GM23338 (cell line): ENCODE results near the gene DOCK11. TPM values are rescaled to one million over a fixed set of nuclear protein-coding genes. Genes with fewer than 3 reads are reported as not detected.

Experiments
- ATAC-seq: fragments of 200-7000 bp; cut with Tn5 transposase; 3 replicates; pipeline ENCODE4 v1.9.1; 2020
- DNase-seq: peaks from one replicate; pipeline ENCODE4 v3.0.0-alpha.2; 2015; ENCODE audit warnings: low spot score
- H2AFZ ChIP-seq: fragments of 200-600 bp; sonication (generic); 2 replicates; pipeline ENCODE4 v1.8.0; 2016; ENCODE audit warnings: antibody characterized with exemption, mild to moderate bottlenecking, moderate library complexity
- H3F3A ChIP-seq: fragments of 200-600 bp; sonication (generic); replicated peaks from 2 replicates; pipeline ENCODE4 v1.8.0; 2017; ENCODE audit warnings: antibody characterized with exemption, mixed run types, low read depth
- H3K27ac ChIP-seq: fragments of 200-600 bp; sonication (generic); 2 replicates; pipeline ENCODE4 v1.6.1; 2016; ENCODE audit warnings: low read depth
- H3K27me3 ChIP-seq: fragments of 200-600 bp; sonication (generic); 2 replicates; pipeline ENCODE4 v1.8.0; 2016; ENCODE audit warnings: mild to moderate bottlenecking, mixed run types, moderate library complexity; ENCODE audit not compliant: insufficient read depth
- H3K36me3 ChIP-seq: fragments of 200-600 bp; sonication (generic); 2 replicates; pipeline ENCODE4 v1.8.0; 2016; ENCODE audit warnings: mild to moderate bottlenecking; ENCODE audit not compliant: insufficient read depth
- H3K4me1 ChIP-seq: fragments of 200-600 bp; sonication (generic); 2 replicates; pipeline ENCODE4 v1.8.0; 2016; ENCODE audit warnings: mild to moderate bottlenecking, moderate library complexity; ENCODE audit not compliant: insufficient read depth
- H3K4me2 ChIP-seq: fragments of 200-600 bp; sonication (generic); 2 replicates; pipeline ENCODE4 v1.7.1; 2017; ENCODE audit warnings: mixed run types
- H3K4me3 ChIP-seq: fragments of 200-600 bp; sonication (generic); 2 replicates; pipeline ENCODE4 v1.6.1; 2016; ENCODE audit warnings: mixed run types
- H3K79me2 ChIP-seq: fragments of 200-600 bp; sonication (generic); replicated peaks from 2 replicates; pipeline ENCODE4 v1.8.0; 2017; ENCODE audit warnings: mild to moderate bottlenecking; ENCODE audit not compliant: insufficient read depth
- H3K9me2 ChIP-seq: fragments of 200-600 bp; sonication (generic); 2 replicates; pipeline ENCODE4 v1.8.0; 2017; ENCODE audit not compliant: insufficient read depth
- H4K20me1 ChIP-seq: fragments of 200-600 bp; sonication (generic); replicated peaks from 2 replicates; pipeline ENCODE4 v1.8.0; 2017; ENCODE audit warnings: mild to moderate bottlenecking; ENCODE audit not compliant: insufficient read depth
- H3K27ac Mint-ChIP-seq: 2 replicates; pipeline ENCODE4 v1.8.0; 2020; ENCODE audit warnings: inconsistent platforms, mild to moderate bottlenecking, moderate library complexity, mixed read lengths
- H3K27me3 Mint-ChIP-seq: 3 replicates; pipeline ENCODE4 v1.8.0; 2022; ENCODE audit warnings: low read depth, mild to moderate bottlenecking, moderate library complexity, mixed read lengths, inconsistent platforms; ENCODE audit not compliant: insufficient read depth, poor library complexity
- H3K36me3 Mint-ChIP-seq: 3 replicates; pipeline ENCODE4 v1.8.0; 2021; ENCODE audit warnings: low read depth, mild to moderate bottlenecking, inconsistent platforms, moderate library complexity, mixed read lengths
- H3K4me1 Mint-ChIP-seq: 3 replicates; pipeline ENCODE4 v1.8.0; 2020; ENCODE audit warnings: mild to moderate bottlenecking, inconsistent platforms, mixed read lengths
- H3K4me3 Mint-ChIP-seq: 3 replicates; pipeline ENCODE4 v1.8.0; 2021; ENCODE audit warnings: moderate library complexity, mild to moderate bottlenecking, inconsistent platforms, mixed read lengths
- H3K9me3 Mint-ChIP-seq: 3 replicates; pipeline ENCODE4 v1.8.0; 2020; ENCODE audit warnings: moderate library complexity, mild to moderate bottlenecking, inconsistent platforms, mixed read lengths
- CREB1 ChIP-seq: fragments of 250-450 bp; sonication (Bioruptor Pico); IDR thresholded peaks from 2 replicates; pipeline ENCODE4 v1.5.0; 2020; ENCODE audit warnings: low read depth, mild to moderate bottlenecking, moderate library complexity
- EZH2 ChIP-seq: fragments of 200-600 bp; sonication (generic); IDR thresholded peaks from one replicate; pipeline ENCODE4 v1.8.0; 2017; ENCODE audit warnings: antibody characterized with exemption, mild to moderate bottlenecking, low read depth; ENCODE audit not compliant: unreplicated experiment
- EZH2phosphoT487 ChIP-seq: fragments of 200-600 bp; sonication (generic); IDR thresholded peaks from one replicate; pipeline ENCODE4 v1.8.1; 2018; ENCODE audit warnings: antibody characterized with exemption; ENCODE audit not compliant: unreplicated experiment
- NANOG ChIP-seq: IDR thresholded peaks from 2 replicates; pipeline ENCODE4 v1.6.1; 2016; ENCODE audit warnings: antibody characterized with exemption, borderline replicate concordance
- STAT1 ChIP-seq: IDR thresholded peaks from one replicate; pipeline ENCODE4 v1.6.1; 2016; ENCODE audit warnings: antibody characterized with exemption; ENCODE audit not compliant: unreplicated experiment
- ZNF114 ChIP-seq: fragments of 250-450 bp; sonication (Bioruptor Pico); IDR thresholded peaks from 2 replicates; pipeline ENCODE4 v1.5.0; 2020; ENCODE audit warnings: mild to moderate bottlenecking, moderate library complexity
- ZNF331 ChIP-seq: fragments of 250-450 bp; sonication (Bioruptor Pico); IDR thresholded peaks from 2 replicates; pipeline ENCODE4 v1.5.0; 2020; ENCODE audit warnings: low read depth, mild to moderate bottlenecking, moderate library complexity
- polyA plus RNA-seq: library from polyadenylated mRNA; unstranded; fragments of >200 nt; fragmentation: Nextera tagmentation; extraction: Ambion mirVana; gene quantifications from 2 replicates; pipeline ENCODE4 v1.2.1, GENCODE V29; 2016
- total RNA-seq: library from RNA; depleted of rRNA; stranded (reverse); fragments of >200 nt; shearing (Covaris generic); gene quantifications from 2 replicates; pipeline ENCODE4 v1.2.3, GENCODE V29; 2014
- TF ChIP-seq, protein P1 (sequence below): fragments of 250-450 bp; sonication (Bioruptor Pico); IDR thresholded peaks from 2 replicates; pipeline ENCODE4 v1.5.0; 2020; ENCODE audit warnings: mild to moderate bottlenecking, moderate library complexity
- TF ChIP-seq, protein P2 (sequence below), 2 experiments: fragments of 200-600 bp in 1 of 2; sonication (generic) in 1 of 2; conservative IDR thresholded peaks; 2 replicates each; pipeline versions ENCODE4 v1.5.1 to v1.6.1; 2016 to 2017; ENCODE audit warnings: antibody characterized with exemption in 2 of 2, low read depth in 2 of 2, mild to moderate bottlenecking in 2 of 2, moderate library complexity in 1 of 2

DOCK11 gene
- total and polyA plus RNA-seq, 2 experiments from 2014 or later, result 6.0 to 12.3 TPM

DNA sequence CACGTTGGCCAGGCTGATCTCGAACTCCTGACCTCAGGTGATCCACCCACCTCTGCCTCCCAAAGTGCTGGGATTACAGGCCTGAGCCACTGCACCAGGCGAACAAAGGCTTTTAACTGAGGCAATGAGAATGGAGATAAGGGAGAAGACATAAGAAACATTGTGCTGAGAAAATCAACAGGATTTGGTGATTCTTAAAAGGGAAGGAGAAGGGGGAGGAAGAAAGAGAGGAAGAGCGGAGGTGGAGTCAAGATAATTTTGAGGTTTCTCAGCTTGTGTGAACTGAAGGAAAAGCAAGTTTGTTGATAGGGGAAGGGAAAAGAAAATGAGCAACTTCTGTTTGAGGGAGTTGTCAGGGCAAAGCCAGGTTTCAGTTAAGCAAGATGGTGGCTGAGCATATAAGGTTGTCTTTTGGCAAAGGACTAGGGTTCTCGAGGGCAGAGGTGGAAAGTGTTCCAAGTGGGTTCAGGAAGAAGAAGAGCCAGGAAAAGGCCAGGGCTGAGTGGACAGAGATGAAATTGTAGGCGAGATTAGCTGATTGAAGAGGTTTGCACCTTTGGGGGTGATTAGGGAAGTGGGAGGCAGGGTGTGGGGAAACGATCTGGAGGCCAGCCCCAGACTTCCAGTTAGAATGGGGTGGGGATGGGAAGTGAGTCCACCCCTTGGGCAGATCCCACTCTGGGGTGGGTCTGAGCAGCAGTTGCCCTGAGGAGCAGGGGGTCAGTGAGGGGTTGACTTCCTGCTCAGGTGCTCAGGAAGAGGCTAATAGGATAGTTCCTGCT lies 7.8 kb downstream of the DOCK11 start (continued):
- TF ChIP-seq, protein P1, sequence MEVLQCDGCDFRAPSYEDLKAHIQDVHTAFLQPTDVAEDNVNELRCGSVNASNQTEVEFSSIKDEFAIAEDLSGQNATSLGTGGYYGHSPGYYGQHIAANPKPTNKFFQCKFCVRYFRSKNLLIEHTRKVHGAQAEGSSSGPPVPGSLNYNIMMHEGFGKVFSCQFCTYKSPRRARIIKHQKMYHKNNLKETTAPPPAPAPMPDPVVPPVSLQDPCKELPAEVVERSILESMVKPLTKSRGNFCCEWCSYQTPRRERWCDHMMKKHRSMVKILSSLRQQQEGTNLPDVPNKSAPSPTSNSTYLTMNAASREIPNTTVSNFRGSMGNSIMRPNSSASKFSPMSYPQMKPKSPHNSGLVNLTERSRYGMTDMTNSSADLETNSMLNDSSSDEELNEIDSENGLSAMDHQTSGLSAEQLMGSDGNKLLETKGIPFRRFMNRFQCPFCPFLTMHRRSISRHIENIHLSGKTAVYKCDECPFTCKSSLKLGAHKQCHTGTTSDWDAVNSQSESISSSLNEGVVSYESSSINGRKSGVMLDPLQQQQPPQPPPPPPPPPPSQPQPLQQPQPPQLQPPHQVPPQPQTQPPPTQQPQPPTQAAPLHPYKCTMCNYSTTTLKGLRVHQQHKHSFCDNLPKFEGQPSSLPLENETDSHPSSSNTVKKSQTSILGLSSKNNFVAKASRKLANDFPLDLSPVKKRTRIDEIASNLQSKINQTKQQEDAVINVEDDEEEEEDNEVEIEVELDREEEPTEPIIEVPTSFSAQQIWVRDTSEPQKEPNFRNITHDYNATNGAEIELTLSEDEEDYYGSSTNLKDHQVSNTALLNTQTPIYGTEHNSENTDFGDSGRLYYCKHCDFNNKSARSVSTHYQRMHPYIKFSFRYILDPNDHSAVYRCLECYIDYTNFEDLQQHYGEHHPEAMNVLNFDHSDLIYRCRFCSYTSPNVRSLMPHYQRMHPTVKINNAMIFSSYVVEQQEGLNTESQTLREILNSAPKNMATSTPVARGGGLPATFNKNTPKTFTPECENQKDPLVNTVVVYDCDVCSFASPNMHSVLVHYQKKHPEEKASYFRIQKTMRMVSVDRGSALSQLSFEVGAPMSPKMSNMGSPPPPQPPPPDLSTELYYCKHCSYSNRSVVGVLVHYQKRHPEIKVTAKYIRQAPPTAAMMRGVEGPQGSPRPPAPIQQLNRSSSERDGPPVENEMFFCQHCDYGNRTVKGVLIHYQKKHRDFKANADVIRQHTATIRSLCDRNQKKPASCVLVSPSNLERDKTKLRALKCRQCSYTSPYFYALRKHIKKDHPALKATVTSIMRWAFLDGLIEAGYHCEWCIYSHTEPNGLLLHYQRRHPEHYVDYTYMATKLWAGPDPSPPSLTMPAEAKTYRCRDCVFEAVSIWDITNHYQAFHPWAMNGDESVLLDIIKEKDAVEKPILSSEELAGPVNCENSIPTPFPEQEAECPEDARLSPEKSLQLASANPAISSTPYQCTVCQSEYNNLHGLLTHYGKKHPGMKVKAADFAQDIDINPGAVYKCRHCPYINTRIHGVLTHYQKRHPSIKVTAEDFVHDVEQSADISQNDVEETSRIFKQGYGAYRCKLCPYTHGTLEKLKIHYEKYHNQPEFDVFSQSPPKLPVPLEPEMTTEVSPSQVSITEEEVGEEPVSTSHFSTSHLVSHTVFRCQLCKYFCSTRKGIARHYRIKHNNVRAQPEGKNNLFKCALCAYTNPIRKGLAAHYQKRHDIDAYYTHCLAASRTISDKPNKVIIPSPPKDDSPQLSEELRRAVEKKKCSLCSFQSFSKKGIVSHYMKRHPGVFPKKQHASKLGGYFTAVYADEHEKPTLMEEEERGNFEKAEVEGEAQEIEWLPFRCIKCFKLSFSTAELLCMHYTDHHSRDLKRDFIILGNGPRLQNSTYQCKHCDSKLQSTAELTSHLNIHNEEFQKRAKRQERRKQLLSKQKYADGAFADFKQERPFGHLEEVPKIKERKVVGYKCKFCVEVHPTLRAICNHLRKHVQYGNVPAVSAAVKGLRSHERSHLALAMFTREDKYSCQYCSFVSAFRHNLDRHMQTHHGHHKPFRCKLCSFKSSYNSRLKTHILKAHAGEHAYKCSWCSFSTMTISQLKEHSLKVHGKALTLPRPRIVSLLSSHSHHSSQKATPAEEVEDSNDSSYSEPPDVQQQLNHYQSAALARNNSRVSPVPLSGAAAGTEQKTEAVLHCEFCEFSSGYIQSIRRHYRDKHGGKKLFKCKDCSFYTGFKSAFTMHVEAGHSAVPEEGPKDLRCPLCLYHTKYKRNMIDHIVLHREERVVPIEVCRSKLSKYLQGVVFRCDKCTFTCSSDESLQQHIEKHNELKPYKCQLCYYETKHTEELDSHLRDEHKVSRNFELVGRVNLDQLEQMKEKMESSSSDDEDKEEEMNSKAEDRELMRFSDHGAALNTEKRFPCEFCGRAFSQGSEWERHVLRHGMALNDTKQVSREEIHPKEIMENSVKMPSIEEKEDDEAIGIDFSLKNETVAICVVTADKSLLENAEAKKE (CRISPR knock-in tag), result no peak
- no peak for TF ChIP-seq STAT1

DNA sequence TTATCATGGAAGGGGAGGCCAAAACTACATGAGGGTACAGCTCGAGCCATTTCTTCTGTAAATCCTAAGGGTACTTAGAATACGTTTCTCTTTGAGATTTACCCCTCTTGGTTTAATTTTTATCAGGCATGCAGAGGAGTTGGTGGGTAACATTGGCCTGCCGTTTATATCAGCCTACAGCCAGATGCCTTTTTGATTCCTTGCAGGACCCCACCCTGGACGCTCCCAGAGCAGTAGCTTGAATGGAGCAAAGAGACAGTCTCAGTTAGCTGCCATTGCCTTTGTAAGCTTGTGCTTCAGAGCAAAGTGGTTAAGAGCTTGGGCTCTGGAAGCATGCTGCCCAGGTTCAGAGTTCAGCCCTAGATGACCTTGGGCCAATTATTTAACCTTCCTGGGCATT lies 9.0 kb downstream of the DOCK11 start:
- Histone ChIP-seq H3K4me3 (no peak overlapping the region), H2AFZ (no peak overlapping the region), H3K4me2 (no peak overlapping the region), H3K27me3 (no peaks in the 10 kb centered on the region), H3F3A (no peaks in the 10 kb centered on the region), H3K36me3 (no peaks in the 10 kb centered on the region), H3K4me1 (peaks cover 9% of the 10 kb centered on the region; the same call in 1 of the 2 replicates), H4K20me1 (no peaks in the 10 kb centered on the region), H3K9me2 (no peaks in the 10 kb centered on the region), H3K79me2 (no peaks in the 10 kb centered on the region), H3K27ac (no peak overlapping the region)
- ATAC-seq (no peak), DNase-seq (no peak)
- Mint-ChIP-seq H3K27ac (no peak overlapping the region), H3K9me3 (no peaks in the 10 kb centered on the region), H3K27me3 (peaks cover 2% of the 10 kb centered on the region), H3K36me3 (no peaks in the 10 kb centered on the region), H3K4me1 (peaks cover 19% of the 10 kb centered on the region), H3K4me3 (no peak overlapping the region)
- no peak for TF ChIP-seq STAT1
- no peak for TF ChIP-seq ZNF114
- TF ChIP-seq, protein P2, sequence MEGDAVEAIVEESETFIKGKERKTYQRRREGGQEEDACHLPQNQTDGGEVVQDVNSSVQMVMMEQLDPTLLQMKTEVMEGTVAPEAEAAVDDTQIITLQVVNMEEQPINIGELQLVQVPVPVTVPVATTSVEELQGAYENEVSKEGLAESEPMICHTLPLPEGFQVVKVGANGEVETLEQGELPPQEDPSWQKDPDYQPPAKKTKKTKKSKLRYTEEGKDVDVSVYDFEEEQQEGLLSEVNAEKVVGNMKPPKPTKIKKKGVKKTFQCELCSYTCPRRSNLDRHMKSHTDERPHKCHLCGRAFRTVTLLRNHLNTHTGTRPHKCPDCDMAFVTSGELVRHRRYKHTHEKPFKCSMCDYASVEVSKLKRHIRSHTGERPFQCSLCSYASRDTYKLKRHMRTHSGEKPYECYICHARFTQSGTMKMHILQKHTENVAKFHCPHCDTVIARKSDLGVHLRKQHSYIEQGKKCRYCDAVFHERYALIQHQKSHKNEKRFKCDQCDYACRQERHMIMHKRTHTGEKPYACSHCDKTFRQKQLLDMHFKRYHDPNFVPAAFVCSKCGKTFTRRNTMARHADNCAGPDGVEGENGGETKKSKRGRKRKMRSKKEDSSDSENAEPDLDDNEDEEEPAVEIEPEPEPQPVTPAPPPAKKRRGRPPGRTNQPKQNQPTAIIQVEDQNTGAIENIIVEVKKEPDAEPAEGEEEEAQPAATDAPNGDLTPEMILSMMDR (conservative IDR thresholded peaks at IDR 0.05; ENCODE audit: low read depth in 2 of 2), result no peak
- no peak for TF ChIP-seq CREB1 (CRISPR knock-in tag)
- TF ChIP-seq EZH2phosphoT487, result no peak
- no peak for TF ChIP-seq ZNF331
- no peak for TF ChIP-seq NANOG
- no peak for TF ChIP-seq EZH2
